ENCODE measurements around the gene TSPAN18. TPM values are rescaled to one million over a fixed set of nuclear protein-coding genes. Genes with fewer than 3 reads are reported as not detected.

The TSPAN18 gene
- total RNA-seq, 1 donor from 2014 or later: 46.4 TPM

DNA sequence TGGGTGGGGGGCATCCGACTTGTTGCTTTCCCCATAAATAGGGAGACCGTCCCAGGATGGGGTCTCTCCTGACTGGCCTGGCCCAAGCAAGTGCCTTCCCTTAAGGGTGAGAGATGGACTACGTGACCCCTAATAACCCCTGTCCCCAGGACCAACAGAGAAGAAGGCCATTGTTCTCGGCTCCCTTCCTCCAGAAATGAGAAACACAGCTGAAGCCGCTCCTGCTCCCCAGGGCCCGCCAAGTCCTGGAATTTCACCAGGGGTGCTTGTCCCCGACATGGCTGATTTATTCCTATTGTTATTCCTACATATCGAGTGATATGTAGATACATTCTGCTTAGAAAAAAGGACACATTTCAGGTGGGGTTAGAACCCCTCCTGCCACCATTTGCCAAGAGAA, 123.2 kb downstream of the TSPAN18 start:
- no peak for DNase-seq
- no peak overlapping the region for H3K4me3 ChIP-seq
- H3K4me1 ChIP-seq: no peaks in the 10 kb centered on the region
- TF ChIP-seq, protein P1, sequence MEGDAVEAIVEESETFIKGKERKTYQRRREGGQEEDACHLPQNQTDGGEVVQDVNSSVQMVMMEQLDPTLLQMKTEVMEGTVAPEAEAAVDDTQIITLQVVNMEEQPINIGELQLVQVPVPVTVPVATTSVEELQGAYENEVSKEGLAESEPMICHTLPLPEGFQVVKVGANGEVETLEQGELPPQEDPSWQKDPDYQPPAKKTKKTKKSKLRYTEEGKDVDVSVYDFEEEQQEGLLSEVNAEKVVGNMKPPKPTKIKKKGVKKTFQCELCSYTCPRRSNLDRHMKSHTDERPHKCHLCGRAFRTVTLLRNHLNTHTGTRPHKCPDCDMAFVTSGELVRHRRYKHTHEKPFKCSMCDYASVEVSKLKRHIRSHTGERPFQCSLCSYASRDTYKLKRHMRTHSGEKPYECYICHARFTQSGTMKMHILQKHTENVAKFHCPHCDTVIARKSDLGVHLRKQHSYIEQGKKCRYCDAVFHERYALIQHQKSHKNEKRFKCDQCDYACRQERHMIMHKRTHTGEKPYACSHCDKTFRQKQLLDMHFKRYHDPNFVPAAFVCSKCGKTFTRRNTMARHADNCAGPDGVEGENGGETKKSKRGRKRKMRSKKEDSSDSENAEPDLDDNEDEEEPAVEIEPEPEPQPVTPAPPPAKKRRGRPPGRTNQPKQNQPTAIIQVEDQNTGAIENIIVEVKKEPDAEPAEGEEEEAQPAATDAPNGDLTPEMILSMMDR (IDR thresholded peaks at IDR 0.05): no peak
- no peaks in the 10 kb centered on the region for H3K9me3 ChIP-seq
- H3K27me3 ChIP-seq: no peaks in the 10 kb centered on the region
- no peak overlapping the region for H3K27ac ChIP-seq
- H3K36me3 ChIP-seq: no peaks in the 10 kb centered on the region
- ATAC-seq: no peak
- intact Hi-C loops (cut with DNase I): no loop called here

DNA sequence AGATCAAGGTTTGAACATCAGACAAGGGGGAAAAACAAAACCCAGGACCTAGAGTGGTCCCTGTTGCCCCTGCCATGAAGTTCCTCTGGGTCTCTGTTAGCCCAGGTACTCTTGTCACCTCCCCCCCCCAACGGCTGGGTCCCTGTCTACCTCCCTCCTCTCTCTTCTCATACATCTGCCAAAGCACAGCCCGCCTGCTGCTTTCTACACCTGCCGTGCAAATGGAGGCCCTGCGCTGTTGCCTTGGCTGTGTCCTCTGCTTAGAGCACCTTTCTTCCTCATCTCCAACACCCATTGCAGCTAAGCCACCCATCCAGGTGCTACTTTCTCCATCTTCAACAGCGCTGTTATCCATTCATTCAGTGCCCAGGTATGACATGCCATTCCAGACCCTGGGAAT, 124.7 kb downstream of the TSPAN18 start:
- no peak for ATAC-seq

DNA sequence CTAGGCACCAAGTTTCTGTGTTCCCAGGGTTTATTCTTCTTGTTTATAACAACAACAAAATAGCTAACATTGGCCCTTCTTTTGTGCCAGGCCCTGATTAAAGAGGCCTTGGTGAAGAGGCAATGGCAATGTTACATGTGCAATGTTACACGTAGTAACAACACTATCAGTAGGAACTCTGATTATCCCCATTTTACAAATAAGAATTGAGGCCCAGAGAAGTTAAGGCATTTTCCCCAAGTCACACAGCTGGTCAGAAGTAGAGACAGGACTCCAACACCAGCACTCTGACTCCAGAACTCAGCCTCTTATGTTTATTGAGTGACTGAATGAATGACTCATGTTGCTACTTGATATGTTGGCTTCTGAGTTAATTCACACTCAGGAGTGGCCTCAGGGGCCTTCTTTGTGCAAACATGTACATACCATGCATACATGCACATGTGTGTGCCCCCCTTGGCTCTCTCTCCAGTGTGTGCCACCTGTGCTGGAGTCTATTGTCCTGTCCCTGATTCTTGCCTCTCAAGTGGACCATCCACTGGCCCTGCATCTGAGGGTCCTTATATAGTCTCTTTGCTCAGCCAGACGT, 125.5 kb downstream of the TSPAN18 start:
- Histone ChIP-seq H3K36me3 (no peaks in the 10 kb centered on the region), H3K4me1 (no peaks in the 10 kb centered on the region), H3K4me3 (no peak overlapping the region), H3K27ac (no peak overlapping the region), H3K9me3 (no peaks in the 10 kb centered on the region), H3K27me3 (no peaks in the 10 kb centered on the region)
- DNase-seq (no peak), ATAC-seq (no peak)
- TF ChIP-seq, protein P1 (IDR thresholded peaks at IDR 0.05): no peak
- intact Hi-C loops (cut with DNase I): no loop called here

More for the DNA sequence above, 124.7 kb downstream of the TSPAN18 start:
- Histone ChIP-seq H3K27me3 (no peaks in the 10 kb centered on the region), H3K4me3 (no peak overlapping the region), H3K27ac (no peak overlapping the region), H3K36me3 (no peaks in the 10 kb centered on the region), H3K9me3 (no peaks in the 10 kb centered on the region), H3K4me1 (no peaks in the 10 kb centered on the region)
- TF ChIP-seq, protein P1 (IDR thresholded peaks at IDR 0.05): no peak
- intact Hi-C loops (cut with DNase I): no loop called here
- no peak for DNase-seq

DNA sequence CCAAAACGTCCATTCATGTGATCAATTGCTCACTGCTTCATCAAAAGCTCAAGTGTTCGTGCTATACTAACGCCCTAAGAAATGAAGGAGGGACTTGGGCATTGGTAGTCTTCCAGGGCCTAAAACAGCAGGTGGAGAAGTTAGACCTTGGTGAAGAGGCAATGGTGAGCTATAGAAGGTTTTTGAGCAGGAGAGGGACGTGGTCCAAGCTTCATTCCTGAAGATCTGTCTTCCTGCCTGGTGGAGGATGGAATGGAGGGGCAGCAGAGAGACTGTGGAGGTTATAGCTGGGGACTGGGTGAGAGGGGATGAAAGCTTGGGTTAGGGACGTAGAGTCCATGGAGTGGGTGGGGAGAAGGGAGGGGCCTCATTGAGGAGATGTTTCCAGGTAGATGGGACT, 126.2 kb downstream of the TSPAN18 start:
- intact Hi-C loops (cut with DNase I): no loop called here
- Histone ChIP-seq H3K27ac (no peak overlapping the region), H3K36me3 (no peaks in the 10 kb centered on the region), H3K27me3 (no peaks in the 10 kb centered on the region), H3K9me3 (no peaks in the 10 kb centered on the region), H3K4me3 (no peak overlapping the region), H3K4me1 (no peaks in the 10 kb centered on the region)
- no peak for ATAC-seq
- TF ChIP-seq, protein P1 (IDR thresholded peaks at IDR 0.05): no peak
- DNase-seq: no peak

DNA sequence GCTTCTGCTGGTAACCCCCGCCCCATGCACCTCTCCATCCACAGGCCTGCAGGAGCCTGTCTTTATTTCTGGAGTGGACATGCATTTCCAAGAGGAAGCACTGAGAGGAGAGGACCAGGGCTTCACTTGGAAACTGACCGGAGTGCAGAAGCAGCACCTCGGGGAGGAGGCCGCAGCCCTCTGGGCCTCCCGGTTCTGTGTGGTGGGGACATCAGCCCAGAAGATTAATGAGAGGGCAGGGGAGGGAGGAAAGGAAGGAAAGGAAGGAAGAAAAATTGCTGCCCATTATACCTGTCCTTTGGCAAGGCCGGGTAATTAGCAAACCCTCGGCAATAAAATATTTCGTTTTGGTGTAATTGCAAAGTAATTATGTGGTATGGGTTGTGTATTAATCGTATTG, 126.9 kb downstream of the TSPAN18 start:
- H3K9me3 ChIP-seq: no peaks in the 10 kb centered on the region
- H3K27me3 ChIP-seq: no peaks in the 10 kb centered on the region
- no peaks in the 10 kb centered on the region for H3K4me1 ChIP-seq
- no peak overlapping the region for H3K27ac ChIP-seq
- no peaks in the 10 kb centered on the region for H3K36me3 ChIP-seq
- TF ChIP-seq, protein P1 (IDR thresholded peaks at IDR 0.05): no peak
- intact Hi-C loops (cut with DNase I): no loop called here
- DNase-seq: no peak
- no peak overlapping the region for H3K4me3 ChIP-seq
- ATAC-seq: no peak

DNA sequence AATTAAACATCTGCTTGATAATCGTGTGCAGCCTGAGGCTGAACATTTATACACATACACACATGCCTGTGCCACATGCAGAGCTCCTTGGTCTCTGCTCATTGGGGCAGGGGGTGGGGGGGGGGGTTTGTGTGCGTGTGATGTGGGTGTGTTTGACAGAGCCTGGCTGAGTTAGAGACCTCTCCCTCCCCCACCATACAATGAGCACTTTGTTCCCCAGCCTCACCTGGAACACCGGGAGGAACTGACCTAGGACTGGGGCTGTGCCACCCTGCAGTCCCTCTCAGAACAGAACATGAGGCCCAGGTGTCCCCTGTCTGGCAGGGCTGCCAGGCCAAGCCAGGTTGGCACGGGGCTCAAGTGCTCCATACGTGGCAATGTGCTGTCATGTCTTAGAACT, 127.3 kb downstream of the TSPAN18 start:
- no peaks in the 10 kb centered on the region for H3K36me3 ChIP-seq
- intact Hi-C loops (cut with DNase I): no loop called here
- H3K27ac ChIP-seq: no peak overlapping the region
- no peak for ATAC-seq
- TF ChIP-seq, protein P1 (IDR thresholded peaks at IDR 0.05): no peak
- H3K9me3 ChIP-seq: no peaks in the 10 kb centered on the region
- no peak overlapping the region for H3K4me3 ChIP-seq
- no peaks in the 10 kb centered on the region for H3K27me3 ChIP-seq
- H3K4me1 ChIP-seq: no peaks in the 10 kb centered on the region
- DNase-seq: no peak
